NT2/D1 (cell line): Measurements from ENCODE around the gene CEBPE.

Experiments used
- SUZ12 ChIP-seq: IDR thresholded peaks from 2 replicates; pipeline ENCODE4 v1.6.1; 2011; ENCODE audit not compliant: insufficient read length, insufficient read depth; ENCODE audit errors: extremely low read depth
- YY1 ChIP-seq: IDR thresholded peaks from 2 replicates; pipeline ENCODE4 v1.6.1; 2011; ENCODE audit not compliant: insufficient read length, insufficient read depth
- ZNF274 ChIP-seq: IDR thresholded peaks from 2 replicates; pipeline ENCODE4 v1.6.1; 2011; ENCODE audit warnings: mild to moderate bottlenecking, low read depth, low read length

DNA sequence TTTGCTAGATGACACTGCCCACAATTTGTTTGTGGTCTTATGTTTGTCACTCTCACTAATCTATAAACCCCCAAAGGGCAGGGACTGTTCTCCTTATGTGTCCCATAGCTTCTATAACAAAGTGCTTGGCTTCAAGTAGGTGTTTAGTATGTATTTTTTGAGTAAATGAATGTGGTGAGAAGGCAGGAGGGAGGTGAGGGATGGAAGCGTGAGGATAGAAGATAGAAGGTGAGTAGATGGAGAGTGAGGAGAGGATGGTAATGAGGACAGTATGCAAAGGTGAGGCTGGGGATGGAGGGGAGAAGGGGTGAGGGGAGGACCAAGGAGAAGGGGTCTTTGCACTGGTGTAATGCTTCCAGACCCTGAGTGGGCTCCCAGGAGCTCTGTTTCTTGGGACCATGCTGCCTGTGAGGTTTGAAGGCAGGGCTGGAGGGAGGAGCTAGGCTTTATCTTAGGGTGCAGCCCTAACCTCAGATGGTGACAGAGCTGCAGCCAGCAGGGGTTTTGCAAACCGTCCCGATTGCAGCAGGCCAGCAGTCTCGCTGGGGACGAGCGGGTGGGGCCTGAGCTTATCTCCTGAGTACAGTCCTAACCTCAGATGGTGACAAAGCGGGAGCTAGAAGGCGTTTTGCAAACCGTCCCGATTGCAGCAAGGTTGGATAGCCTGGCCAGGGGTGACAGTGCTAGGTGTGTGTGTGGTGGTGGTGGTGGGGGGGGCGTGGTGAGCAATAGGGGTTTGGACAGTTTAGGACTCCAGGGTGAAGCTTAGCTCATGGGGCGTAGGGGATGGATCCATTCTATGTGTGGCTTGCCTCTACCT lies 6.5 kb downstream of the CEBPE start:
- TF ChIP-seq YY1: no peak
- TF ChIP-seq ZNF274: no peak
- TF ChIP-seq SUZ12: no peak
